CD4-positive, alpha-beta T cell treated with Interleukin-15 for 4 hours (primary cell): ENCODE data around the gene CALHM6.

Experiments used
- DNase-seq: peaks from one replicate; pipeline ENCODE4 v3.0.0-alpha.2; 2020; ENCODE audit warnings: low spot score

CALHM6 gene

DNA sequence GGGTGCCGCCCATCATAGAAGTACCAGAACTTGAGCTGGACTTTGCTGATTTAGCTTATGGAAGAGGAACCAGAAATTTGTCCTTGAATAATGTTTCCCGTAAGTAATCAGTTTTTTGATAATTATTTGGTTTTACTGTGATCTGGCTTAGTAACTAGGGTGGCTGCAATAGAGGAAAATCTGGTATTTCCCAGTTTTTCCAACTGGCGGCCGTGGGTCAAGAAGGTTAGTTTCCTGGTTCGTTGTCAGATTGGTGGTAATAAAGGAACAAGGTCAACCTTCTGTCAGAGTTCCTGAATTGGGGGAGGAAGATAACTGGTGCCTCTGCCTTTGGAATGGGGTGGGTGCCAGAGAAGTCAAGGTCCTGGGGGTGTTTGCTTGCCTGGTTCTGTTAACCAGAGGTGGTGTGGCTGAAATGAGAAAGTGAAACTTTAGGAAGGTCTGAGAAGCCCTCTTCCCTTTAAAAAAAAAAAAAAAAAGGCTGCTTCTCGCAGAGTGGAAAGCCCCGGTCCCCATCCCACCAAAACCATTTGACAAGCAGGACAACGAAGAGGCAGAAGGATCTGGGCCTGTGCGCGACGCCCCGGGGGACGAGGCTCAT lies at the start of gene CALHM6:
Gene CALHM6, plus strand, starts transcription at position 45 of the 601 bp plus-strand sequence. Its CDS starts 555 bp downstream, at position 600.
- DNase-seq, result no peak

DNA sequence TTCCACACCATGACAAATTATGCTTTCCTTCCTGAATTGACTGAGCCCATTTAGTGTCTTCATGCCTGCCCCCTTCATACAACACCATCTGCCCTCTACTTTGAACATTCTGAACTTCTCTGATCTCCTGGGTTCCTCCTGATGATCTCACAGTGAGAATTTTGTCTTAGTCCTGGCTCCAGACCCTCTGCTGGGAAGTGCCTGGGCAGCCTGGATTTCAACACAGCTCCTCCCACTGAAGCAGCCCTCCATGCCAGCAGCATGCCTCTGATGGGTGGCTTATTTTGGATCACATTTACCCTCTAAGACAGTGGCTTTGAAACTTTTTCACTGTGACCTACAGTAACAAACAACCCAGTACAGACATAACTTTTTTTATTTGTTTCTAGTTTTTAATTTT lies 48.9 kb upstream of the CALHM6 start:
- no peak for DNase-seq

DNA sequence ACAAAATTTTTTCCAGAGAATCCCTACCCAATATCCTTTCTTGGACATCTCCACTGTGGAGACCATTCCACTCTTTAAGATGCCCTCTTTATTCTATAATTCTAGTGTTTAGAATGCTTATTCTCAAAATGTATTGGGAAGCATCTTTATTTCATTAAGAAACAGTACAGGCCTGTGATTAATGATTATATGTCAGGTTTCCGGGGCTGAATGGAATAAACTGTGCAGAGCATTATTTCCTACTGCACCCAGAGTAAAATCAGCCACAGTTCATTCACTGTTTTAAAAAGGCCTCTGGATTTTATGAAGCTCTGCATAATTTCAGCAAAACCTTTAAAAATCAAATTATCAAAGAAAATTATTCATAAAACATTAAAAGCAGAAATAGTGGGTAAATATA lies 47.8 kb upstream of the CALHM6 start:
- DNase-seq, result no peak

DNA sequence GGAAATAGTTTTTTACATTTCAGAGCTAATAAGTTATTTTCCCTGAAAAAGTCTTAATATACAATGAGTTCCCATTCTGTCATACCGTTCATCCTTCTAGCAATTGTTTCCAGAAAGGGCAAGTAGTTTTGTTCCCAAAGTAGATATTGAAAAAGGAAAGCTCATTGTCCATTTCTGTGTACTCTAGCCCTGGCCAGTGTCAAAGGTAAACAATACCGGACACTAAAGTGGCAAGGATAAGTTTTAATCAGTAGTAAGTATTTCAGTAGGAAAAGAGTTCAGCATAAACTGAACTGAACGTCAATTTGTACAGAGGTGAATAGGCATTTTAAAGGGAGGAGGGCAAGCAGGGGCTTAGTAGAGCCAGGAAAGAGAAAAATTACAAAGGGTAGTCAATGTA lies 43.5 kb upstream of the CALHM6 start:
- no peak for DNase-seq

DNA sequence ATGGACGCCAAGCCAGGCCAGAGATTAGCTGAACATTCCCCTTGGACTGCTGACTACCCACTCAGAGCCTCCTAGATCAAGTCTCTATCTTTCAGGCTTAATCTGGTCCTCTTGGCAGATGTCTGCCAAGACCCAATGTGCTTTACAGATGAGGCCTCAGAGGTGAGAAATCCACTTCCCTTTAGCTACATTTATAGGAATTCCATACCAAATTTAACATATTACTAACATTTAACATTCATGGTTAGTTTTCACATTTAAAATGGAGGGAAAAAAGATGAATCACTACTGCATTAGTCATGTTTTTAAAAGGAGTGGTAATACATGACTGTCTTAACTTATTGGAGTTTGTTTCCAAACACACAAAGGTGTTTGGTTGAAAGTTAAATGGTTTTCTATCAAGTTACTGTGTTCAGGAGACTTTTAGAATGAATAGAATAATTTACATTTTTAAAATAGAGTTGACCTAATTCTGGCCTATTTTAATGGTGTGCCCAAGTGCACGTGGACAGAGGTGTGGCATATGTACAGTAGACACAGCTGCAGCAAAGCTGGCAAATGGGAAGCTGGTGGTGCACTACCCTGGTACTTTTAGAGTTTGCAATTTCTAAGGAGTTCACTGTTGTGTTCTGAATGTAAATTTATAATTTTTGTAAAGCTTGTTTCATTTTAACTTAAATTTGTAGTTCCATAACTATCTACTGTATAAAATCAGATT lies 41.9 kb upstream of the CALHM6 start:
- no peak for DNase-seq

DNA sequence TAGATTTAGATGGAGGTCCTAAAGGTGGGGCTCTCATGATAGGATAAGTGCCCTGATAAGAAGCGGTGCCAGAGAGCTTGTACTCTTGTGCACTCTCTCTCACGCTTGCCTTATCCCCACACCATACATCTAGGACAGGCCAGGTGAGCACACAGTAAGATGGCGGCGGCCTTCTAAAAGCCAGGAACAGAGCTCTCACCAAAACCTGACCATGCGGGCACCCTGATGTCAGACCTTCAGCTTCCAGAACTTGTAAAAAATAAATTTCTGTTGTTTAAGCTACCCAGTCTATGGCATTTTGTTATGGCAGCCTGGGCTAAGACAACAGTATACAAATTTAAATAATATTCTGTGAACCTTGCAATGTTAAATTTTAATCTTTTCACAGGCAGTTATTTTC lies 40.8 kb upstream of the CALHM6 start:
- DNase-seq, result no peak

DNA sequence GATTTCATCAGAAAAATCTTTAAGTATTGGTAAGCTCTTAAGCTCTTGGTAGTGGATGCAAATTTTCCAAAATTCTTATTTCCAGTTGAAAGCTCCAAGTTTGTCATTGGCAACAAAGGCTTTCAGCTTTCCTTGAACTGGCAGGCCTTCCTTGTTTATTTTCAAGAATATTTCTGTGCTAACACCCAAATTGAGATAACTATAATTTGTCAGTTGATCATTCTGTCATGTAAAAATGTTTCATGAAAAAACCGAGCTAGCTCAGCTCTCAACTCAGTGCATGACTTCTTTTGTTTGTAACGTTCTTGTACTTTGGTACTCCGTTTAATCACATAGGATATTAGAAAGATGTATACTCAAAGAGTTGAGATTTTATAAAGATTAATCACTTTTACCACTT lies 38.9 kb upstream of the CALHM6 start:
- DNase-seq, result no peak

DNA sequence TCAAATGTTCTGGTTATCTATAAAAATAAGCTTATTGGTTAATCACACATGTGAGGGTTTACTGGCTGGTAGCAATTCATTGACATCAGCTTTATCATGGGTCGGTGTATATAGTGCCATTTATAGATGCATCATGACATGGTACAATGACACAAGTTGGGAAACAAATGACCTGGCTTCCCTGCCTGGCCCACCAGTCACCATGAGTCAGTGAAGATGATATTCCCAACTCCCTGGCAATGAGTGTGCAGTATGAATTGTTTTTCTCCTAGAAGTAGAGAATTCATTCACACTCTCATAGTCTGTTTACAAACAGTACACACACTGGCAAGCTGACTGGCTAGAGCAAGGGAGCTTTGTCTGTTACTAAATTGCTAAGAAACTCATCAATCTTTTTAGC lies 37.2 kb upstream of the CALHM6 start:
- no peak for DNase-seq

DNA sequence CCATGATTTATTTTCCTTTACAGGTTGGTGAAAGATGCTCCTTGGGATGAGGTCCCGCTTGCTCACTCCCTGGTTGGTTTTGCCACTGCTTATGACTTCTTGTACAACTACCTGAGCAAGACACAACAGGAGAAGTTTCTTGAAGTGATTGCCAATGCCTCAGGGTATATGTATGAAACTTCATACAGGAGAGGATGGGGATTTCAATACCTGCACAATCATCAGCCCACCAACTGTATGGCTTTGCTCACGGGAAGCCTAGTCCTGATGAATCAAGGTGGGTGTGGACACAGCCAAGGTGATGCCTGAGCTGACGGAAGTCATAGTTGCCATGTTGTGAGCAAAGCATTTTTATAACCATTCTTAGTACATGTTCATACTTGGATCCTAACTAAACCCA lies 34.6 kb upstream of the CALHM6 start:
- no peak for DNase-seq

DNA sequence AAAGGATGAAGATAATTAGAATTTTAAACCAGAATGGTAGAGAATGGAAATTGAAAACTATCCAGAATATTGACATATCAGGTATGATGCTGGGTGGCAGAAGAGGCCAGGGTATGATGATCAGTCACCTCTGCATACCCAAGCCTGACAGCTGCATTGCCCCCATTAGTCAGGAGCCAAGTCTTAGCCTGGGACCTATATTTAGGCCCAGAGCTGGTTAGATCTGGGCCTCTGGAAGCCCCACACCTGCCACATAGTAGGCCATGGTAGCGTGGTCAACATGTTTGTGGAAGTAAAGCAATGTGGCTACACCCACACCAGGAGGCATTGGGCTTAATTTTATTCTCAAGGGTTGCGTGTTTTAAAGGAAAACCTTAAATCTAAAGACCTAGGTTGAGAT lies 32.1 kb upstream of the CALHM6 start:
- DNase-seq, result no peak

DNA sequence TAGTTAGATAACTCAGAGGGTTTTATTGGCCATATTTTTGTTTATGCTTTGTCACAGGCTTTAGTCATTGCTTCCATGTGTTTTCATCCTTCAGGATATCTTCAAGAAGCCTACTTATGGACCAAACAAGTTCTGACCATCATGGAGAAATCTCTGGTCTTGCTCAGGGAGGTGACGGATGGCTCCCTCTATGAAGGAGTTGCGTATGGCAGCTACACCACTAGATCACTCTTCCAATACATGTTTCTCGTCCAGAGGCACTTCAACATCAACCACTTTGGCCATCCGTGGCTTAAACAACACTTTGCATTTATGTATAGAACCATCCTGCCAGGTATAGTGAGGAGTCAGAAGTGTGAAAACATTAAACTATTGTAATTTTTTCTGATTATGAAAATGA lies 30.3 kb upstream of the CALHM6 start:
- no peak for DNase-seq

DNA sequence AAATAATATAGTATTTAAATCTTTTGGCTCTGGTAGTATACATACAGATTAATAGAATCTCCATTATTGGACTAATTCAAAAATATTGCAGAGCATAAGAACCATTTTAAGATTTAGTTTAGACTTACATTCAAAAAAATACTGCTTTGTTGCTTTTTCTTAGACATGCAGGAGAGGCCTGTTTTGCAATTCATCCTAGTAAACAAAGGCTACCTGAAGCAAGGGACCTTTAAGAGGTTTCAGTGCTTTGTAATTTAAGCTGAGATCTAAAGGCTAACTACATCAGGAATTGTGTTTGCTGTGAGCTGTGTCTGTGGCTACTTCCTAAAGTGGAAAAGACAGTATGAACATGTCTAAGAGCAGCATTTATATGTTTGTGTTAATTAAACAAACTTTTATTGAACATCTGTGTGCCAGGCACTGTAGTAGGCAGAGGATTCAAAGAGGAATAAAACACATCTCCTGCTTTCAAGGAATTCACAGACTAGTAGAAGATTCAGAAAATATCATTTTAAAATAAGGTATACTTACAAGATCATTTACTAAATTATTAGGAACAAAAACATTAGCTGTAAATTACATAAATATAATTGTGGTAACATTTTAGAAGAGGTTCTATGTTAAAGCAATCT lies 29.1 kb upstream of the CALHM6 start:
- no peak for DNase-seq

DNA sequence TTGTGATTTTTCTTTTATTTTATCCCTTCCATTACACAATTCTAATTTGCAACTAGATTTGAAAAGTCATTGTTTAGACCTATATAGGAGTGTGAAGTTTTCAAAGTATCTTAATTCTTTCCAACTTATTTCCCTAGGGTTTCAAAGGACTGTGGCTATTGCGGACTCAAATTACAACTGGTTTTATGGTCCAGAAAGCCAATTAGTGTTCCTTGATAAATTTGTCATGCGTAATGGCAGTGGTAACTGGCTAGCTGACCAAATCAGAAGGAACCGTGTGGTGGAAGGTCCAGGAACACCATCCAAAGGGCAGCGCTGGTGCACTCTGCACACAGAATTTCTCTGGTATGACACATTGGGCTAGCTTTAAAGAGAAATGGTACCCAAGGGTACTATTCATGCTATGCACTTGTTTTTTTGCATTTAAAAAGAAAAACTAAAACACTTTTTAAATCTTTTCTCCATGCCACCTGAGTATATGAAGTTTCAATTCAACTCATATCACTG lies 27.9 kb upstream of the CALHM6 start:
- DNase-seq, result no peak

DNA sequence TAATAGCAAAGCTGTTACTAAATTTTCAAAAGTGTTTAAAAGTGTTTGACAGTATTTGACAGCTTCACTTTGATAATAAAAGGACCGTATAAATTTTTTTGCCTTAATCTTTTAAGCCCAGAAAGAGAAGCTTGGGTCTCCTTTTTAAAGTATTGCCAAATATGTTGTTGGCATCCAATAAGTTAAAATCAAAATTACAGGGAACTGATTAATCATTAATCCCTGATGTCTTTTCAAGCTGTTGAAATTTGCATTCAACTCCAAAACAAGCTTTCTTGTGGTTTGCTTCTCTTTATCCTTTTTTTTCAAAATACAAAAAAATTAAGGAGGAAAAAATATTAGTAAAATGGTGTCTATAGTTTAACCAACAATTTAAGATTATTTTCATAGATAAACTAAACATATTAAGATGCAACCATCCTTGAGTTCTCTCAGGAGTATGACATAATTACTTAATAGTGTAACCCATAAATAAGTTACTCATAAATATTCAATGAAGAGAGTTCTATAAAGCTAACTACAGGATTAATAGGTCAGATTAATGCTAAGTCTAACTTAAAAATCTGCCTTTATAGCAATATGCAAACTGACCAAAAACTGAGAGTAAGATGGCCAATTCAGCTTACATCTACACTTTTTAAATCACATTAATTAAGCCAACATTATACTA lies 27.0 kb upstream of the CALHM6 start:
- DNase-seq, result no peak

DNA sequence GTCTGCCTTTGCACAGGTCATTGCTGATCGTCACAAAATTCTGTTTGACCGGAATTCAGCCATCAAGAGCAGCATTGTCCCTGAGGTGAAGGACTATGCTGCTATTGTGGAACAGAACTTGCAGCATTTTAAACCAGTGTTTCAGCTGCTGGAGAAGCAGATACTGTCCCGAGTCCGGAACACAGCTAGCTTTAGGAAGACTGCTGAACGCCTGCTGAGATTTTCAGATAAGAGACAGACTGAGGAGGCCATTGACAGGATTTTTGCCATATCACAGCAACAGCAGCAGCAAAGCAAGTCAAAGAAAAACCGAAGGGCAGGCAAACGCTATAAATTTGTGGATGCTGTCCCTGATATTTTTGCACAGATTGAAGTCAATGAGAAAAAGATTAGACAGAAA lies 24.6 kb upstream of the CALHM6 start:
- no peak for DNase-seq

DNA sequence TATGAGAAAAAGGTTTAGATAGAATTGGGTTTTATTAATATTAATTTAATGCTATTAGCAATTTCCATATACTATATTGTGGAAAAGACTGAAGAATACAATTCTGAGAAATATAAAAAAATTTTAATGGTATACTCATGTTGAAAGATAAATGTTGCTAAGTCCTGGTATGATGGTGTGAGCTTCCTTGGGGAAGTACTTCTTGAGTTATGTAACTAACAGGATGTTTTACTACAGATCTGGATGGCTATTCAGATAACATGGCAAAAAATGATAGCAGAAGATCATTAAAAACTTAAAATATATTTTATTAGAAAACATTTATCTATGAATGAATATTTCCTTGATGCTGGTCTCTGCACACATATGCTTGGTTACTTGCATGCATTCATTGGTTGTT lies 23.5 kb upstream of the CALHM6 start:
- no peak for DNase-seq

DNA sequence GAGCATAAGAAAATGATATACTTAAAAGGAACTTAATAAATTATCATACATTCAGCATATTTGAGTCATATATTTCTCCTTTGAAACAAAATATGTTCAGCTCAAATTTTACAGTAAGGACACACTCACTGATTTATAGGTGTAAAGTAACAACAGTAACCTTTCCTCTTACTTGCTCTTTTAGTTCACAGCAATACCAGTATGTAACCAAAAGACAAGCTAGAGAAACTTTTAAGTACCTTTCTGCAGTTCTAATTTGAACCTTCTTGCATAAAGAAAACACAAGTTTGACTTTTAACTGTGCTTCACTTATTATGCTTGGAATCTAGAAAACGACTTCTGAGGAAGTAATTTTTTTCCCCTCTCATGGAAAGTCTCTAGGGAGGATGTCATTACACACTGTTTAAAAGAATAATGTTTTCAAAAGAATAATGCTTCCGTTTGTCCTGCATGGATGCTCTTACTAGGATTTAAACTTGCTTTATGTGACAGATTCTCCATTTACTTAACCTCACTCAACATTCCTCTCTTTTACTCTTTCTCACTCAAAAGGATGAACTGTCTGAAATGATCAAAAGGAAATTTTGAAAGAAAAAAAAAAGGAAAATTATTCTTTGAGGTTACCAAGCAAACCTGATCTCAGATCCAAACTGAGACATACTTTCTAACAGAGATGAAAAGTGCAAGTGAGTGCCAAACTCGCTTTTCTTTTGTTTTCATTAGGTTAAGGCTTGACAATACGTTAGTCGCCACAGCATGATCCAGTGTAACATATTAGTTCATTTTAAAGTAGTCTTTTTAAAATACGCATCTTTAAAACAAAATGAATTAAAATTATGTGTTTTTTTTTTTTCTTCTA lies 22.4 kb upstream of the CALHM6 start:
- DNase-seq, result no peak

DNA sequence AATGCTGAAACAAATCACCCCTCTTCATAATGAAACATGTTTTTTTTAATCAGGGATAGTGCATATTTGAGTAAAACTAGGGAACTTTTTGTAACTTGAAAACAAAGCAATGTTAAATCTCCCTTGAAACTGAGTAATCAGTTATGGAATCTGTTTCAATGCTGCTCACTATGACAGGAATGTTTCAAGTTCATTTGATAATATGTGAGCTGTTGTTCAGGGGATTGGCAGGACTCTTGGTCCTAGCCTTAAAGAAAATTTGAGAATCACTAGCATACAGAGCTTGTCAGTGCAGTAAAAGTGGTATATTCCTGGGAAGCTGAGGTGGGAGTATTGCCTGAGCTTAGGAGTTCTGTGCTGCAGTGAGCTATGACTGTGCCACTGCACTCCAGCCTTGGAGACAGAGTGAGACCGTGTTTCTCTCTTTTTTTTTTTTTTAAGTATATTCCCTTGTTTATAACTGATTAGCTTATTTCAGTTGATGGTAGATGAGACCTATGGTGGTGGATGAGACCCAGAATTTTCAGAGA lies 21.6 kb upstream of the CALHM6 start:
- DNase-seq, result no peak

DNA sequence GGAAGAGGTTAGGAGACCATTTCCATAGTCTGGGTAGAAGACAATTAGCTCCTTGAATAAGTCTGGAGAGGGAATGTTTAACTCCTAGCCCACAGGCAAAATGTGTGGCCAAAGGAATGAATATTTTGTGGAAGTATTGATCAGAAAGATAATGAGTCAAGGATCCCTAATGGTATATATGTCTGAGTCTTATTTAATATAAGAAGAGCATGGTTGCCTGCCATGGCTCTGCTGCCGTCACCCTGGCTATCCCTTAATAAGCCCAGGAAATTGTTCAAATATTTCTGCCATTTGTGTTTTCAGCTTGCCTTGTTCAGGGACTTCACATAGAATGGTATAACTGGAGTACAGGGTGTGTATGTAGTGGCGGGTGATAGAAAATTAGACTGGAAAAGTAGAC lies 18.1 kb upstream of the CALHM6 start:
- DNase-seq, result no peak

DNA sequence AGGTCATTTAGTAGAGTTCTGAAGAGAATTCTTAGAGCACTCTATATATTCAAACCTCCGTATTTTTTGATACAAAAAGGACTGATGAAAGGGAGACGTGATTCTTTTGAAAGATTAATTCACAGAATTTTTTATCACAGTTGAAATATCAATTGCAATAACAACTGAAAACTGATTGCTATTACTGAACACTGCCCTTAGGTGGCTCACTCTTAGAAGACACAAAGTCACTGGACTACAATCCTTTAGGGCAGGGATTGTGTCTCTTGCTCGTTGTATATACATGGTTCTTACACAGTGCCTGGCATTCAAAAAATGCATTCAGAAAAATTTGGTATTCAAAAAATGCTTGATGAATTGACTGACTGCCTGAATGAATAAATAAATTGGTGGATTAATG lies 17.1 kb upstream of the CALHM6 start:
- peak; percentile 9 for DNase-seq

DNA sequence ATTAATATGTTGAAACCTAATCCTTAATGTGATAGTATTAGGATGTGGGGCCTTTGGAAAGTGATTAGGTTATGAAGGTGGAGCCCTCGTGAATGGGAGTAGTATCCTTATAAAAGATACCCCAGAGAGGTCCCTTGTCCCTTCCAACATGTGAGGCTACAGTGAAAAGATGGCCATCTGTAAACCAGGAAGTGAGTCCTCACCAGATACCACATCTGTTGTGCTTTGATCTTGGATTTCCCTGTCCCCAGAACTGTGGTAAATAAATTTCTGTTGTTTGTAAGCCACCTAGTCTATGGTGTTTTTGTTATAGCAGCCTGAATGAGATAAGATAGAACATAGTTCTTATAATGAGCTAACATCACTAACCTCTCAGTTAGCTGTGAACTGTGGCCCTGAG lies 16.6 kb upstream of the CALHM6 start:
- no peak for DNase-seq

DNA sequence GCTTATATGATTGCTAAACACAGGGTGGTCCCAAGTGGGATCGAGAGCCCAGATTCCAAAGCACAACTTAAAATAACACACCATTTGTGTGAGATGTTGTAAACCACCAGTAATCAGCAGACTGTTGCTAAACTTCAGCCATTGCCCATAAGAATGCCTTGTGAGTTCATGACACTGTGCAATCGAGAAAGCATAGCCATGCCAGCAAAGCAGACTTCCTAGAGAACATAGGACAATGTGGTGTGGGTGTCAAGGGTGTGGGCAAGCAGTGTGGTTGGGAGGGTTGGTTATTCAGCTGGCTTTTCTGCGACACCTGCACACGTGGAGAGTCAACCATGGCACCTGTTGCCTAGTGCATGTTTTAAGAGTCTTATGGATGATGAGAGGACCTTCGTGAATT lies 16.1 kb upstream of the CALHM6 start:
- no peak for DNase-seq
